ENCODE measurements around the gene LRRC46.

LRRC46 gene

GRCh38 chr17:47884427-47884740 lies 52.9 kb downstream of the LRRC46 start:
- no peaks in the 10 kb centered on the region for H3K27me3 ChIP-seq (ENCODE audit: control insufficient read depth, insufficient read depth, low read length, poor library complexity, severe bottlenecking)
- H3K4me1 ChIP-seq (ENCODE audit: control insufficient read depth, insufficient read depth, low read length), result peaks cover 6% of the 10 kb centered on the region
- H3K27ac ChIP-seq (ENCODE audit: insufficient read depth, low read depth, low read length, poor library complexity, severe bottlenecking), result no peak overlapping the region
- no peaks in the 10 kb centered on the region for H3K36me3 ChIP-seq (ENCODE audit: control insufficient read depth, insufficient read depth, low read length)
- H3K4me3 ChIP-seq (ENCODE audit: insufficient read depth, low read depth, low read length), result no peak overlapping the region
- 55 to 66% methylated on average over 4 to 5 of the region's 5 CpGs for WGBS, 2 experiments
- H3K9me3 ChIP-seq (ENCODE audit: control insufficient read depth, low read length), result no peaks in the 10 kb centered on the region

GRCh38 chr17:47884905-47885730 lies 53.6 kb downstream of the LRRC46 start:
- WGBS, 2 experiments, result 61 to 63% methylated on average over 11 of the region's 11 CpGs
- no peaks in the 10 kb centered on the region for H3K27me3 ChIP-seq (ENCODE audit: control insufficient read depth, insufficient read depth, low read length, poor library complexity, severe bottlenecking)
- no peaks in the 10 kb centered on the region for H3K9me3 ChIP-seq (ENCODE audit: control insufficient read depth, low read length)
- no peaks in the 10 kb centered on the region for H3K36me3 ChIP-seq (ENCODE audit: control insufficient read depth, insufficient read depth, low read length)
- H3K4me1 ChIP-seq (ENCODE audit: control insufficient read depth, insufficient read depth, low read length), result peaks cover 6% of the 10 kb centered on the region
- H3K27ac ChIP-seq (ENCODE audit: insufficient read depth, low read depth, low read length, poor library complexity, severe bottlenecking), result no peak overlapping the region
- no peak overlapping the region for H3K4me3 ChIP-seq (ENCODE audit: insufficient read depth, low read depth, low read length)
